Upper lobe of left lung (tissue), 6 donors: ENCODE data around the gene YJEFN3. TPM values are rescaled to one million over a fixed set of nuclear protein-coding genes. Genes with fewer than 3 reads are reported as not detected.

ENCODE experiments used
- ATAC-seq, 2 donors: fragments of 200-7000 bp; cut with Tn5 transposase; one replicate each; pipeline ENCODE4 v1.9.1; 2022; ENCODE audit warnings: mild to moderate bottlenecking in 2 of 2, moderate library complexity in 2 of 2; ENCODE audit not compliant: low FRiP score in 2 of 2
- DNase-seq, 2 donors: peaks; one replicate each; pipeline ENCODE4 v3.0.0-alpha.2; 2019 to 2020
- H3K27ac ChIP-seq, 4 donors: fragments of 200-600 bp; sonication (generic); one replicate each; pipeline ENCODE4 v1.5.1; 2016 to 2019
- H3K27me3 ChIP-seq, 4 donors: fragments of 200-600 bp; sonication (generic); one replicate each; pipeline ENCODE4 v1.5.1; 2017 to 2019
- H3K36me3 ChIP-seq, 4 donors: fragments of 200-600 bp; sonication (generic); one replicate each; pipeline ENCODE4 v1.5.1; 2016 to 2019
- H3K4me1 ChIP-seq, 4 donors: fragments of 200-600 bp; sonication (generic); one replicate each; pipeline ENCODE4 v1.5.1; 2018 to 2019
- H3K4me3 ChIP-seq, 4 donors: fragments of 200-600 bp; sonication (generic); one replicate each; pipeline ENCODE4 v1.5.1; 2017 to 2019; ENCODE audit warnings: mild to moderate bottlenecking in 2 of 4, moderate library complexity in 1 of 4
- H3K9me3 ChIP-seq, 4 donors: fragments of 200-600 bp; sonication (generic); one replicate each; pipeline ENCODE4 v1.5.1; 2018 to 2019
- EP300 ChIP-seq, 4 donors: sonication (generic); formaldehyde crosslinking; IDR thresholded peaks; one replicate each; pipeline ENCODE4 v1.5.1; 2017; ENCODE audit warnings: antibody characterized with exemption in 4 of 4, control low read depth in 2 of 4
- POLR2A ChIP-seq, 4 donors: fragments of 450-650 bp; IDR thresholded peaks; one replicate each; pipeline ENCODE4 v1.5.1; 2016 to 2017; ENCODE audit warnings: antibody characterized with exemption in 4 of 4, mild to moderate bottlenecking in 2 of 4
- POLR2AphosphoS5 ChIP-seq, 2 donors: sonication (generic); formaldehyde crosslinking; IDR thresholded peaks; one replicate each; pipeline ENCODE4 v1.5.1; 2017; ENCODE audit warnings: antibody characterized with exemption in 2 of 2
- WGBS, 2 donors: methylation state at CpG; one replicate each; pipeline ENCODE4 v1.1.5; 2017 to 2018; 5-methylcytosine and 5-hydroxymethylcytosine counted together
- total RNA-seq, 6 donors: library from RNA; depleted of rRNA in 4 of 6; stranded (reverse); fragments of >200 nt in 4 of 6; gene quantifications; one replicate each; pipeline versions ENCODE4 v1.1.0 to v1.2.1, GENCODE V29; 2016 to 2021
- TF ChIP-seq, protein P1 (sequence below), 6 experiments: fragments of 450-650 bp in 4 of 6; fragments of 200-600 bp in 2 of 6; sonication (generic) in 2 of 6; IDR thresholded peaks; one replicate each; pipeline ENCODE4 v1.5.1; 2016 to 2019; ENCODE audit warnings: antibody characterized with exemption in 6 of 6
- donor health status: DM: no; HTN: no; CAD: no; lungs with moderate emphysema.
- donor health status: DM: no; HTN: yes; CAD: no; lungs with severe emphysema.

YJEFN3 gene
- total RNA-seq, 6 donors from 2014 or later: 0.61 to 7.3 (median 4.8) TPM

- WGBS, 2 donors: 87 to 89% methylated on average over 55 to 72 of the region's 74 CpGs
- no peak for ATAC-seq
- Histone ChIP-seq H3K4me1 (peaks cover 12 to 43% (median 21%) of the 10 kb centered on the region in 4 donors), H3K4me3 (peak within 1 kb of the TSS; percentile 66 to 86 (median 78)), H3K36me3 (peaks cover 0 to 10% (median 7%) of the 10 kb centered on the region in 4 donors), H3K27ac (peak within 1 kb of the TSS; percentile 83 to 90 (median 88)), H3K9me3 (no peaks in the 10 kb centered on the region), H3K27me3 (no peaks in the 10 kb centered on the region)
- DNase-seq: peak in 1 of 2 donors; percentile 86
- TF ChIP-seq EP300 (IDR thresholded peaks at IDR 0.05) (no peak), POLR2A (IDR thresholded peaks at IDR 0.05) (no peak), POLR2AphosphoS5 (IDR thresholded peaks at IDR 0.05) (no peak)
- TF ChIP-seq, protein P1, sequence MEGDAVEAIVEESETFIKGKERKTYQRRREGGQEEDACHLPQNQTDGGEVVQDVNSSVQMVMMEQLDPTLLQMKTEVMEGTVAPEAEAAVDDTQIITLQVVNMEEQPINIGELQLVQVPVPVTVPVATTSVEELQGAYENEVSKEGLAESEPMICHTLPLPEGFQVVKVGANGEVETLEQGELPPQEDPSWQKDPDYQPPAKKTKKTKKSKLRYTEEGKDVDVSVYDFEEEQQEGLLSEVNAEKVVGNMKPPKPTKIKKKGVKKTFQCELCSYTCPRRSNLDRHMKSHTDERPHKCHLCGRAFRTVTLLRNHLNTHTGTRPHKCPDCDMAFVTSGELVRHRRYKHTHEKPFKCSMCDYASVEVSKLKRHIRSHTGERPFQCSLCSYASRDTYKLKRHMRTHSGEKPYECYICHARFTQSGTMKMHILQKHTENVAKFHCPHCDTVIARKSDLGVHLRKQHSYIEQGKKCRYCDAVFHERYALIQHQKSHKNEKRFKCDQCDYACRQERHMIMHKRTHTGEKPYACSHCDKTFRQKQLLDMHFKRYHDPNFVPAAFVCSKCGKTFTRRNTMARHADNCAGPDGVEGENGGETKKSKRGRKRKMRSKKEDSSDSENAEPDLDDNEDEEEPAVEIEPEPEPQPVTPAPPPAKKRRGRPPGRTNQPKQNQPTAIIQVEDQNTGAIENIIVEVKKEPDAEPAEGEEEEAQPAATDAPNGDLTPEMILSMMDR (IDR thresholded peaks at IDR 0.05): no peak
These were observed 13.7 kb upstream of the YJEFN3 start, which contains the start of gene TSSK6 for GRCh38 chr19:19514881-19515641. Gene TSSK6 (minus strand): TSS chr19:19515548. CDS start chr19:19515427, 121 bp downstream.

DNA sequence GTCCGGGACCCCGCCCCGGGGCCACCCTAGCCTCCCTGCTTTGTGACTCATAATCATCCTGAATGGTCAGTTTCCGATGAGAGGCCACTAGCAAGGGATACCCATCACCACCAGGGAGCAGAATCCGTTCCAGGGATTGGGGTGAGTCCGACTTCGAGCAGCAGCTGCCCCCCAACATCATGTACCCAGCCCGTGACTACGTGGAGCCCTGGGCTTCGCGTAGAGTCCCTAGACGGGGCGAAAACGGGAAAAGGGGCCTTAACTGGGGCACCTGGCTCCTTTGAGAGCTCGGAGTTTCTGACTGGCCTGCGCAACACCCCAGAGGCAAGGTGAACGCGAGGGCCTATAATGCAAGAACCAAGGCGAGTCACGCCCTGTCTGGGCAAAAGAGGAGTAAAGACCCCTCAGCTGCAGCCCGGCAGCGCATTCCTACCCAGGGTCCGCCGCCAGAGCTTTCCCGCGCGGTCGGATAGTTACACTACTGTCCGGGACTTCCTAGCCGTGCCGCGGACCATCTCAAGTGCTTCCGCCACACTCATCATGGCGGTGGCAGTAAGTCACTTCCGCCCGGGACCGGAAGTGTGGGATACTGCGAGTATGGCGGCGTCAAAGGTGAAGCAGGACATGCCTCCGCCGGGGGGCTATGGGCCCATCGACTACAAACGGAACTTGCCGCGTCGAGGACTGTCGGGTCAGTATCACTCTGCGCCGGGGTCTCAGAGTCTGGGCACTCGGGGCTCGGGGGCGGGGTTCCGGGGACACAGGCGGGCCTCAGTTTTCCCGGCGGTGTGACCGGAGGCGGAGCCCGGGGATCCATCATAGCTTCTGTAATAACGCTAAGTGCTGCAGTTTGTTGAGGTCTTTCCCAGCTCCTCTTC lies 12.8 kb upstream of the YJEFN3 start, which contains the start of gene NDUFA13:
TSS of gene NDUFA13 (plus strand) at position 584 of the 878 bp plus-strand sequence. CDS start at position 598, 14 bp downstream.
- TF ChIP-seq EP300 (IDR thresholded peaks at IDR 0.05) (peak in 1 of 4 donors; percentile 99), POLR2AphosphoS5 (IDR thresholded peaks at IDR 0.05) (peak; percentile 100), POLR2A (IDR thresholded peaks at IDR 0.05) (peak in 3 of 4 donors; percentile 46 to 87 (median 64))
- TF ChIP-seq, protein P1 (IDR thresholded peaks at IDR 0.05): peak in 2 of 6 experiments; percentile 5 to 24
- no peaks in the 10 kb centered on the region for H3K27me3 ChIP-seq
- H3K36me3 ChIP-seq: peaks cover 0 to 17% (median 10%) of the 10 kb centered on the region in 4 donors
- DNase-seq: peak; percentile 90 to 92
- no peaks in the 10 kb centered on the region for H3K9me3 ChIP-seq
- H3K4me3 ChIP-seq: peak within 1 kb of the TSS; percentile 66 to 86 (median 78)
- peaks cover 12 to 43% (median 21%) of the 10 kb centered on the region in 4 donors for H3K4me1 ChIP-seq
- H3K27ac ChIP-seq: peak within 1 kb of the TSS; percentile 83 to 90 (median 88)
- ATAC-seq: peak; percentile 94 to 98
- 9 to 17% methylated on average over 17 to 35 of the region's 61 CpGs for WGBS, 2 donors

GRCh38 chr19:19517235-19517619 lies 11.5 kb upstream of the YJEFN3 start:
- H3K4me1 ChIP-seq: peaks cover 12 to 43% (median 21%) of the 10 kb centered on the region in 4 donors
- DNase-seq (no peak), ATAC-seq (no peak)
- H3K27ac ChIP-seq: no peak overlapping the region
- no peak for TF ChIP-seq EP300 (IDR thresholded peaks at IDR 0.05)
- no peak for TF ChIP-seq POLR2A (IDR thresholded peaks at IDR 0.05)
- TF ChIP-seq, protein P1 (IDR thresholded peaks at IDR 0.05): no peak
- TF ChIP-seq POLR2AphosphoS5 (IDR thresholded peaks at IDR 0.05): no peak
- peaks cover 0 to 17% (median 10%) of the 10 kb centered on the region in 4 donors for H3K36me3 ChIP-seq
- peak overlapping the region in 1 of 4 donors; percentile 86 for H3K4me3 ChIP-seq
- no peaks in the 10 kb centered on the region for H3K9me3 ChIP-seq
- WGBS, 2 donors: 88 to 93% methylated on average over 10 of the region's 10 CpGs
- H3K27me3 ChIP-seq: no peaks in the 10 kb centered on the region

- H3K9me3 ChIP-seq: no peaks in the 10 kb centered on the region
- no peaks in the 10 kb centered on the region for H3K27me3 ChIP-seq
- no peak overlapping the region for H3K27ac ChIP-seq
- 86 to 87% methylated on average over 6 of the region's 6 CpGs for WGBS, 2 donors
- H3K4me1 ChIP-seq: peaks cover 12 to 28% (median 14%) of the 10 kb centered on the region in 4 donors
- no peak overlapping the region for H3K4me3 ChIP-seq
- peaks cover 0 to 25% (median 15%) of the 10 kb centered on the region in 4 donors for H3K36me3 ChIP-seq
- TF ChIP-seq, protein P1 (IDR thresholded peaks at IDR 0.05): no peak
- TF ChIP-seq POLR2A (IDR thresholded peaks at IDR 0.05) (no peak), EP300 (IDR thresholded peaks at IDR 0.05) (no peak)
- DNase-seq (no peak), ATAC-seq (no peak)
These were observed 7.7 kb upstream of the YJEFN3 start for GRCh38 chr19:19520989-19521388.
